H9 (cell line): ENCODE results near the gene CDK12. TPM values are rescaled to one million over a fixed set of nuclear protein-coding genes. Genes with fewer than 3 reads are reported as not detected.
A peak's percentile ranks its signal among the peaks of the same experiment; 100 is the strongest.

Source experiments
- DNase-seq: peaks from one replicate; pipeline ENCODE4 v3.0.0-alpha.2; 2017
- H2AFZ ChIP-seq: one replicate; pipeline ENCODE4 v1.6.1; 2013; ENCODE audit warnings: mild to moderate bottlenecking, low read length, control low read depth, moderate library complexity
- H2AK5ac ChIP-seq: 2 replicates; pipeline ENCODE4 v1.6.1; 2013; ENCODE audit warnings: low read length, control low read depth, mixed read lengths; ENCODE audit not compliant: insufficient read length
- H2BK120ac ChIP-seq: one replicate; pipeline ENCODE4 v1.6.1; 2013; ENCODE audit warnings: low read depth, mild to moderate bottlenecking, low read length, control low read depth, inconsistent platforms; ENCODE audit not compliant: poor library complexity, severe bottlenecking
- H2BK12ac ChIP-seq: 2 replicates; pipeline ENCODE4 v1.6.1; 2013; ENCODE audit warnings: low read length, control low read depth, mixed read lengths, low read depth; ENCODE audit not compliant: insufficient read length
- H2BK15ac ChIP-seq: 2 replicates; pipeline ENCODE4 v1.6.1; 2013; ENCODE audit warnings: low read depth, low read length, control low read depth
- H2BK20ac ChIP-seq: one replicate; pipeline ENCODE4 v1.6.1; 2013; ENCODE audit warnings: low read depth, mild to moderate bottlenecking, low read length, control low read depth, inconsistent platforms; ENCODE audit not compliant: poor library complexity, severe bottlenecking
- H2BK5ac ChIP-seq: 2 replicates; pipeline ENCODE4 v1.6.1; 2013; ENCODE audit warnings: low read length, control low read depth, mixed read lengths; ENCODE audit not compliant: insufficient read length
- H3K14ac ChIP-seq: 2 replicates; pipeline ENCODE4 v1.6.1; 2013; ENCODE audit warnings: low read length, control low read depth; ENCODE audit not compliant: insufficient read depth
- H3K18ac ChIP-seq: 2 replicates; pipeline ENCODE4 v1.6.1; 2013; ENCODE audit warnings: low read depth, mild to moderate bottlenecking, mixed read lengths, low read length, control low read depth; ENCODE audit not compliant: insufficient read length
- H3K23ac ChIP-seq: 2 replicates; pipeline ENCODE4 v1.6.1; 2013; ENCODE audit warnings: low read length, control low read depth, mixed read lengths, low read depth; ENCODE audit not compliant: insufficient read length
- H3K23me2 ChIP-seq: 2 replicates; pipeline ENCODE4 v1.6.1; 2013; ENCODE audit warnings: low read depth, mild to moderate bottlenecking, mixed read lengths, low read length, control low read depth; ENCODE audit not compliant: insufficient read length, poor library complexity, severe bottlenecking
- H3K27ac ChIP-seq: 2 replicates; pipeline ENCODE4 v1.5.1; 2013; ENCODE audit warnings: low read length, control low read depth, mixed read lengths, low read depth; ENCODE audit not compliant: insufficient read length
- H3K27me3 ChIP-seq: 2 replicates; pipeline ENCODE4 v1.6.1; 2013; ENCODE audit warnings: low read length, control low read depth, inconsistent platforms; ENCODE audit not compliant: insufficient read depth
- H3K4ac ChIP-seq: 2 replicates; pipeline ENCODE4 v1.6.1; 2013; ENCODE audit warnings: low read depth, mild to moderate bottlenecking, control low read depth, inconsistent platforms, low read length, moderate library complexity
- H3K4me1 ChIP-seq: 2 replicates; pipeline ENCODE4 v1.6.1; 2013; ENCODE audit warnings: low read length, control low read depth, inconsistent platforms; ENCODE audit not compliant: insufficient read depth
- H3K4me2 ChIP-seq: 2 replicates; pipeline ENCODE4 v1.6.1; 2013; ENCODE audit warnings: low read length, control low read depth, mixed read lengths; ENCODE audit not compliant: insufficient read length, insufficient read depth
- H3K56ac ChIP-seq: 2 replicates; pipeline ENCODE4 v1.6.1; 2013; ENCODE audit warnings: low read depth, mild to moderate bottlenecking, mixed read lengths, low read length, control low read depth; ENCODE audit not compliant: insufficient read length
- H3K79me1 ChIP-seq: 2 replicates; pipeline ENCODE4 v1.6.1; 2013; ENCODE audit warnings: low read depth, mild to moderate bottlenecking, moderate library complexity, low read length, control low read depth, inconsistent platforms; ENCODE audit not compliant: insufficient read depth, poor library complexity, severe bottlenecking
- H3K79me2 ChIP-seq: 2 replicates; pipeline ENCODE4 v1.6.1; 2013; ENCODE audit warnings: low read length, control low read depth, inconsistent platforms; ENCODE audit not compliant: insufficient read depth
- H3K9ac ChIP-seq: 2 replicates; pipeline ENCODE4 v1.6.1; 2013; ENCODE audit warnings: low read length, control low read depth, mixed read lengths; ENCODE audit not compliant: insufficient read length; ENCODE audit errors: extremely low read depth
- H3K9me3 ChIP-seq: one replicate; pipeline ENCODE4 v1.6.1; 2013; ENCODE audit warnings: low read depth, low read length, inconsistent platforms; ENCODE audit not compliant: control insufficient read depth
- H3T11ph ChIP-seq: one replicate; pipeline ENCODE4 v1.6.1; 2013; ENCODE audit warnings: mild to moderate bottlenecking, low read length, control low read depth, inconsistent platforms
- H4K20me1 ChIP-seq: one replicate; pipeline ENCODE4 v1.6.1; 2013; ENCODE audit not compliant: control insufficient read depth, insufficient read length, insufficient read depth
- H4K5ac ChIP-seq: 2 replicates; pipeline ENCODE4 v1.6.1; 2013; ENCODE audit warnings: low read depth, mild to moderate bottlenecking, mixed read lengths, low read length, control low read depth; ENCODE audit not compliant: insufficient read length
- H4K8ac ChIP-seq: replicated peaks from 2 replicates; pipeline ENCODE4 v1.6.1; 2013; ENCODE audit warnings: low read length, control low read depth, mixed read lengths, low read depth; ENCODE audit not compliant: insufficient read length
- H4K91ac ChIP-seq: 2 replicates; pipeline ENCODE4 v1.6.1; 2013; ENCODE audit warnings: low read depth, mild to moderate bottlenecking, moderate library complexity, mixed read lengths, low read length, control low read depth; ENCODE audit not compliant: insufficient read length
- H3K27ac Mint-ChIP-seq, 3 experiments: 2 replicates in 2 of 3; 3 replicates in 1 of 3; pipeline ENCODE4 v1.8.0; 2020 to 2021; ENCODE audit warnings: mixed read lengths in 3 of 3, mild to moderate bottlenecking in 1 of 3, moderate library complexity in 1 of 3
- H3K27me3 Mint-ChIP-seq: 2 replicates; pipeline ENCODE4 v1.8.0; 2021; ENCODE audit warnings: low read depth, mild to moderate bottlenecking, moderate library complexity, mixed read lengths
- H3K36me3 Mint-ChIP-seq, 3 experiments: 2 replicates in 2 of 3; 3 replicates in 1 of 3; pipeline ENCODE4 v1.8.0; 2020 to 2021; ENCODE audit warnings: low read depth in 3 of 3, mixed read lengths in 3 of 3; ENCODE audit not compliant: insufficient read depth in 1 of 3
- H3K4me1 Mint-ChIP-seq, 2 experiments: 2 replicates each; pipeline ENCODE4 v1.8.0; 2020; ENCODE audit warnings: mixed read lengths in 2 of 2
- H3K4me3 Mint-ChIP-seq, 2 experiments: 2 replicates in 1 of 2; 3 replicates in 1 of 2; pipeline ENCODE4 v1.8.0; 2020 to 2021; ENCODE audit warnings: mild to moderate bottlenecking in 2 of 2, mixed read lengths in 2 of 2, moderate library complexity in 1 of 2
- H3K9me3 Mint-ChIP-seq, 2 experiments: 2 replicates in 1 of 2; 3 replicates in 1 of 2; pipeline ENCODE4 v1.8.0; 2020; ENCODE audit warnings: mild to moderate bottlenecking in 2 of 2, mixed read lengths in 2 of 2, moderate library complexity in 1 of 2
- CTCF ChIP-seq: fragments of 200-600 bp; sonication (generic); conservative IDR thresholded peaks from 3 replicates; pipeline ENCODE4 v1.8.0; 2021; ENCODE audit warnings: antibody characterized with exemption, mild to moderate bottlenecking
- WGBS: extraction: QIAGEN DNeasy Blood & Tissue Kit; methylation state at CpG from one replicate; pipeline ENCODE4 v1.1.7; 2013; ENCODE audit warnings: missing lambda C conversion rate, low lambda C conversion rate, mixed read lengths; ENCODE audit not compliant: insufficient read length; ENCODE audit errors: extremely low coverage; 5-methylcytosine and 5-hydroxymethylcytosine counted together
- total RNA-seq: library from RNA; stranded (reverse); gene quantifications from 2 replicates; pipeline ENCODE4 v1.2.1, GENCODE V29; 2021

CDK12 gene
- total RNA-seq, 1 experiment from 2014 or later = 87.6 TPM

- H3T11ph ChIP-seq = no peak overlapping the region
- no peak overlapping the region for H4K91ac ChIP-seq
- WGBS = no CpG with 5 or more reads among the region's 5 CpGs
Observed at GRCh38 chr17:39485555-39485954, 24.3 kb downstream of the CDK12 start.

More at GRCh38 chr17:39485555-39485954, 24.3 kb downstream of the CDK12 start:
- Histone ChIP-seq H4K5ac (no peak overlapping the region), H3K27ac (no peak overlapping the region), H3K79me1 (peaks cover 5% of the 10 kb centered on the region), H2BK20ac (no peak overlapping the region), H3K27me3 (no peaks in the 10 kb centered on the region), H3K4me1 (no peaks in the 10 kb centered on the region), H3K14ac (no peak overlapping the region), H4K20me1 (no peaks in the 10 kb centered on the region), H2BK12ac (no peak overlapping the region), H3K18ac (no peak overlapping the region), H2BK120ac (no peak overlapping the region), H4K8ac (no peak overlapping the region), H2BK15ac (no peak overlapping the region), H3K23ac (no peak overlapping the region), H3K79me2 (no peaks in the 10 kb centered on the region), H3K9me3 (no peaks in the 10 kb centered on the region), H2AK5ac (no peak overlapping the region), H3K4me2 (no peak overlapping the region), H3K9ac (no peak overlapping the region), H2BK5ac (no peak overlapping the region), H3K23me2 (no peaks in the 10 kb centered on the region), H3K56ac (no peak overlapping the region), H3K4ac (no peak overlapping the region), H2AFZ (no peak overlapping the region)
- Mint-ChIP-seq H3K4me1 (no peaks in the 10 kb centered on the region), H3K9me3 (no peaks in the 10 kb centered on the region), H3K27ac (peak overlapping the region in 1 of 3 experiments; percentile 58; a peak in 1 of 7 replicates), H3K36me3 (peaks cover 2 to 31% (median 14%) of the 10 kb centered on the region in 3 experiments; a peak in 6 of 7 replicates), H3K4me3 (no peak overlapping the region), H3K27me3 (no peaks in the 10 kb centered on the region)
- no peak for TF ChIP-seq CTCF
- DNase-seq = no peak
